RCC 7860 (cell line): ENCODE measurements around the gene ZNF398.
"Not testable (repeated sequence)": the region's sequence is repeated elsewhere in the genome, so short reads cannot be mapped to it uniquely, and the experiment has no call there.

Source experiments
- DNase-seq: peaks from one replicate; pipeline ENCODE4 v3.0.0-alpha.2; 2015; ENCODE audit warnings: low spot score
- FAIRE-seq: peaks from 2 replicates; lab custom pipeline; 2012; peaks lifted over from hg19 to GRCh38; lab: Jason Lieb, UNC

ZNF398 gene

GRCh38 chr7:149223761-149224160 is 76.5 kb downstream of the ZNF398 start:
- FAIRE-seq (no peak), DNase-seq (no peak)

GRCh38 chr7:149224352-149224751 is 77.1 kb downstream of the ZNF398 start:
- DNase-seq (no peak), FAIRE-seq (no peak)

- no peak for DNase-seq
- FAIRE-seq: no peak
These were observed 77.9 kb downstream of the ZNF398 start for GRCh38 chr7:149225106-149225505.

- FAIRE-seq (no peak), DNase-seq (no peak)
These were observed 78.4 kb downstream of the ZNF398 start for GRCh38 chr7:149225656-149226055.

- FAIRE-seq: not testable (repeated sequence)
These were observed 79.1 kb downstream of the ZNF398 start for GRCh38 chr7:149226366-149226765.

GRCh38 chr7:149226840-149227494 is 79.7 kb downstream of the ZNF398 start:
- FAIRE-seq (no peak), DNase-seq (no peak)

More at GRCh38 chr7:149226366-149226765, 79.1 kb downstream of the ZNF398 start:
- DNase-seq: not testable (repeated sequence)

- FAIRE-seq (no peak), DNase-seq (no peak)
These were observed 81.7 kb downstream of the ZNF398 start for GRCh38 chr7:149228831-149229471.

- FAIRE-seq (no peak), DNase-seq (peak; percentile 9)
These were observed 82.3 kb downstream of the ZNF398 start for GRCh38 chr7:149229526-149229925.

- no peak for DNase-seq
- FAIRE-seq: no peak
These were observed 85.1 kb downstream of the ZNF398 start for GRCh38 chr7:149232362-149232761.
